ENCODE results near the gene PLCB4.

The PLCB4 gene

GRCh38 chr20:9411833-9412232, 342.9 kb downstream of the PLCB4 start:
- ChIA-PET CTCF (interaction anchor here (0.5 to 7.9 kb wide), 4 partner anchors 46 to 294 kb away, joined by 3 to 234 read pairs (median 4); no protein-coding TSS in a partner anchor), POLR2A (no interaction called here)
- Histone ChIP-seq H3K36me3 (ENCODE audit: control insufficient read depth in 2 of 2, insufficient read depth in 1 of 2, low read length in 2 of 2) (no peaks in the 10 kb centered on the region), H3K27ac (ENCODE audit: extremely low read depth, low read depth, low read length) (no peak overlapping the region), H3K4me3 (ENCODE audit: low read depth, low read length) (no peak overlapping the region), H3K9me3 (ENCODE audit: control insufficient read depth, insufficient read depth, low read depth, low read length) (no peaks in the 10 kb centered on the region), H3K4me1 (ENCODE audit: control insufficient read depth, insufficient read depth, low read length) (no peaks in the 10 kb centered on the region)
- TF ChIP-seq ZNF776 (tag by site-specific recombination; IDR thresholded peaks at IDR 0.05; ENCODE audit: borderline replicate concordance) (no peak), ZFP41 (tag by site-specific recombination; IDR thresholded peaks at IDR 0.05; ENCODE audit: borderline replicate concordance) (no peak), ZIC2 (tag by site-specific recombination; IDR thresholded peaks at IDR 0.05) (no peak), ZNF23 (tag by site-specific recombination; IDR thresholded peaks at IDR 0.05; ENCODE audit: borderline replicate concordance) (no peak), ZNF37A (tag by site-specific recombination; IDR thresholded peaks at IDR 0.05) (no peak), GFI1B (tag by site-specific recombination; IDR thresholded peaks at IDR 0.05) (no peak), ZNF146 (tag by site-specific recombination; IDR thresholded peaks at IDR 0.05) (no peak), ZNF239 (tag by site-specific recombination; IDR thresholded peaks at IDR 0.05) (no peak), ZNF596 (tag by site-specific recombination; IDR thresholded peaks at IDR 0.05) (no peak), PBX3 (CRISPR knock-in tag; IDR thresholded peaks at IDR 0.05) (no peak), KLF9 (tag by site-specific recombination; IDR thresholded peaks at IDR 0.05; ENCODE audit: low read depth) (no peak), GLI2 (tag by site-specific recombination; IDR thresholded peaks at IDR 0.05; ENCODE audit: borderline replicate concordance, low read depth) (no peak), ZNF426 (tag by site-specific recombination; IDR thresholded peaks at IDR 0.05) (no peak), ZSCAN5A (tag by site-specific recombination; IDR thresholded peaks at IDR 0.05) (no peak), ZNF768 (tag by site-specific recombination; IDR thresholded peaks at IDR 0.05) (no peak)
- TF ChIP-seq, protein P1, sequence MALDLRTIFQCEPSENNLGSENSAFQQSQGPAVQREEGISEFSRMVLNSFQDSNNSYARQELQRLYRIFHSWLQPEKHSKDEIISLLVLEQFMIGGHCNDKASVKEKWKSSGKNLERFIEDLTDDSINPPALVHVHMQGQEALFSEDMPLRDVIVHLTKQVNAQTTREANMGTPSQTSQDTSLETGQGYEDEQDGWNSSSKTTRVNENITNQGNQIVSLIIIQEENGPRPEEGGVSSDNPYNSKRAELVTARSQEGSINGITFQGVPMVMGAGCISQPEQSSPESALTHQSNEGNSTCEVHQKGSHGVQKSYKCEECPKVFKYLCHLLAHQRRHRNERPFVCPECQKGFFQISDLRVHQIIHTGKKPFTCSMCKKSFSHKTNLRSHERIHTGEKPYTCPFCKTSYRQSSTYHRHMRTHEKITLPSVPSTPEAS (tag by site-specific recombination; IDR thresholded peaks at IDR 0.05), result no peak

GRCh38 chr20:9412309-9412708, 343.4 kb downstream of the PLCB4 start:
- Histone ChIP-seq H3K27ac (ENCODE audit: extremely low read depth, low read depth, low read length) (no peak overlapping the region), H3K4me3 (ENCODE audit: low read depth, low read length) (no peak overlapping the region), H3K4me1 (ENCODE audit: control insufficient read depth, insufficient read depth, low read length) (no peaks in the 10 kb centered on the region), H3K36me3 (ENCODE audit: control insufficient read depth in 2 of 2, insufficient read depth in 1 of 2, low read length in 2 of 2) (no peaks in the 10 kb centered on the region), H3K9me3 (ENCODE audit: control insufficient read depth, insufficient read depth, low read depth, low read length) (no peaks in the 10 kb centered on the region)
- POLR2A ChIA-PET, result no interaction called here
- CTCF ChIA-PET, result interaction anchor here (0.5 to 7.9 kb wide), 3 partner anchors 198 to 294 kb away, joined by 3 to 234 read pairs (median 4); no protein-coding TSS in a partner anchor
- TF ChIP-seq ZNF23 (tag by site-specific recombination; IDR thresholded peaks at IDR 0.05; ENCODE audit: borderline replicate concordance), result no peak
- TF ChIP-seq SCRT2 (tag by site-specific recombination; IDR thresholded peaks at IDR 0.05), result peak; percentile 42; the same call in 1 of the 2 replicates

- Histone ChIP-seq H3K9me3 (ENCODE audit: control insufficient read depth, insufficient read depth, low read depth, low read length) (no peaks in the 10 kb centered on the region), H3K4me3 (ENCODE audit: low read depth, low read length) (no peak overlapping the region), H3K27ac (ENCODE audit: extremely low read depth, low read depth, low read length) (no peak overlapping the region), H3K36me3 (ENCODE audit: control insufficient read depth in 2 of 2, insufficient read depth in 1 of 2, low read length in 2 of 2) (no peaks in the 10 kb centered on the region), H3K4me1 (ENCODE audit: control insufficient read depth, insufficient read depth, low read length) (no peaks in the 10 kb centered on the region)
- TF ChIP-seq ZNF670 (tag by site-specific recombination; IDR thresholded peaks at IDR 0.05; ENCODE audit: low read depth), result no peak
- TF ChIP-seq ZNF146 (tag by site-specific recombination; IDR thresholded peaks at IDR 0.05), result no peak
- no peak for TF ChIP-seq ZNF791 (tag by site-specific recombination; IDR thresholded peaks at IDR 0.05)
- no peak for TF ChIP-seq ZNF174 (tag by site-specific recombination; IDR thresholded peaks at IDR 0.05)
- no peak for TF ChIP-seq KLF16 (tag by site-specific recombination; IDR thresholded peaks at IDR 0.05)
- no peak for TF ChIP-seq ZNF624 (tag by site-specific recombination; IDR thresholded peaks at IDR 0.05)
- no peak for TF ChIP-seq REPIN1 (tag by site-specific recombination; IDR thresholded peaks at IDR 0.05; ENCODE audit: low read depth)
- TF ChIP-seq RBAK (tag by site-specific recombination; IDR thresholded peaks at IDR 0.05), result no peak
- no peak for TF ChIP-seq ZNF501 (tag by site-specific recombination; IDR thresholded peaks at IDR 0.05)
- TF ChIP-seq YY2 (tag by site-specific recombination; IDR thresholded peaks at IDR 0.05), result no peak
- no peak for TF ChIP-seq BCL11B (tag by site-specific recombination; IDR thresholded peaks at IDR 0.05; ENCODE audit: low read depth)
- TF ChIP-seq SP2 (tag by site-specific recombination; IDR thresholded peaks at IDR 0.05), result no peak
- no peak for TF ChIP-seq ZNF629 (tag by site-specific recombination; IDR thresholded peaks at IDR 0.05)
- TF ChIP-seq, protein P2, sequence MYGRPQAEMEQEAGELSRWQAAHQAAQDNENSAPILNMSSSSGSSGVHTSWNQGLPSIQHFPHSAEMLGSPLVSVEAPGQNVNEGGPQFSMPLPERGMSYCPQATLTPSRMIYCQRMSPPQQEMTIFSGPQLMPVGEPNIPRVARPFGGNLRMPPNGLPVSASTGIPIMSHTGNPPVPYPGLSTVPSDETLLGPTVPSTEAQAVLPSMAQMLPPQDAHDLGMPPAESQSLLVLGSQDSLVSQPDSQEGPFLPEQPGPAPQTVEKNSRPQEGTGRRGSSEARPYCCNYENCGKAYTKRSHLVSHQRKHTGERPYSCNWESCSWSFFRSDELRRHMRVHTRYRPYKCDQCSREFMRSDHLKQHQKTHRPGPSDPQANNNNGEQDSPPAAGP (tag by site-specific recombination; IDR thresholded peaks at IDR 0.05), result no peak
- ChIA-PET POLR2A (no interaction called here), CTCF (interaction anchor here (7.9 kb wide), 1 partner anchor 198 kb away, joined by 234 read pairs; no protein-coding TSS in a partner anchor)
These were observed 344.1 kb downstream of the PLCB4 start for GRCh38 chr20:9413001-9413400.

All from HEK293 (cell line).